ENCODE data around the gene LSAMP.
"Not testable (repeated sequence)": the region's sequence is repeated elsewhere in the genome, so short reads cannot be mapped to it uniquely, and the experiment has no call there.

LSAMP gene

GRCh38 chr3:116233711-116234357 is 211.5 kb downstream of the LSAMP start:
- DNase-seq, result no peak

- no peak for DNase-seq
Measured at GRCh38 chr3:116230431-116231020, 214.8 kb downstream of the LSAMP start.

- no peak for DNase-seq
Measured at GRCh38 chr3:116226266-116226665, 219.0 kb downstream of the LSAMP start.

- DNase-seq, result no peak
Measured at GRCh38 chr3:116216761-116217160, 228.5 kb downstream of the LSAMP start.

GRCh38 chr3:116211901-116212300 is 233.4 kb downstream of the LSAMP start:
- no peak for DNase-seq

- not testable (repeated sequence) for DNase-seq
Measured at GRCh38 chr3:116208830-116209229, 236.5 kb downstream of the LSAMP start.

GRCh38 chr3:116200956-116201690 is 244.2 kb downstream of the LSAMP start:
- no peak for DNase-seq

- no peak for DNase-seq
Measured at GRCh38 chr3:116199063-116199462, 246.2 kb downstream of the LSAMP start.

- no peak for DNase-seq
Measured at GRCh38 chr3:116198087-116198486, 247.2 kb downstream of the LSAMP start.

- no peak for DNase-seq
Measured at GRCh38 chr3:116192464-116192863, 252.8 kb downstream of the LSAMP start.

- no peak for DNase-seq
Measured at GRCh38 chr3:116191409-116191808, 253.9 kb downstream of the LSAMP start.

- no peak for DNase-seq
Measured at GRCh38 chr3:116190095-116190494, 255.2 kb downstream of the LSAMP start.

GRCh38 chr3:116188231-116188785 is 257.0 kb downstream of the LSAMP start:
- no peak for DNase-seq

- DNase-seq, result no peak
Measured at GRCh38 chr3:116186049-116186448, 259.2 kb downstream of the LSAMP start.

- no peak for DNase-seq
Measured at GRCh38 chr3:116181159-116181558, 264.1 kb downstream of the LSAMP start.

- no peak for DNase-seq
Measured at GRCh38 chr3:116179091-116179490, 266.2 kb downstream of the LSAMP start.

- DNase-seq, result no peak
Measured at GRCh38 chr3:116176974-116177555, 268.2 kb downstream of the LSAMP start.

- no peak for DNase-seq
Measured at GRCh38 chr3:116166121-116166520, 279.2 kb downstream of the LSAMP start.

GRCh38 chr3:116165641-116166040 is 279.6 kb downstream of the LSAMP start:
- DNase-seq, result no peak

- DNase-seq, result no peak
Measured at GRCh38 chr3:116165135-116165534, 280.2 kb downstream of the LSAMP start.

- DNase-seq, result no peak
Measured at GRCh38 chr3:116164039-116164438, 281.2 kb downstream of the LSAMP start.

GRCh38 chr3:116161575-116162525 is 283.4 kb downstream of the LSAMP start:
- DNase-seq, result no peak
